Cardiac muscle cell (in vitro differentiated cells and primary cell): ENCODE data around the gene TCAIM. TPM values are rescaled to one million over a fixed set of nuclear protein-coding genes. Genes with fewer than 3 reads are reported as not detected.
"Not testable (repeated sequence)": the region's sequence is repeated elsewhere in the genome, so short reads cannot be mapped to it uniquely, and the experiment has no call there.

Experiments
- DNase-seq, 2 donors: peaks; one replicate each; pipeline versions ENCODE4 v3.0.0 to v3.0.0-alpha.2; 2010 to 2017; ENCODE audit warnings: low read depth in 1 of 2, low spot score in 1 of 2
- H3K27ac ChIP-seq: fragments of 200-600 bp; sonication (generic); 2 replicates; pipeline ENCODE4 v1.5.1; 2016
- H3K27me3 ChIP-seq: fragments of 200-600 bp; sonication (generic); 2 replicates; pipeline ENCODE4 v1.6.0; 2016; ENCODE audit warnings: control low read depth
- H3K36me3 ChIP-seq: fragments of 200-600 bp; sonication (generic); 2 replicates; pipeline ENCODE4 v1.5.1; 2016; ENCODE audit warnings: control low read depth
- H3K4me1 ChIP-seq: fragments of 200-600 bp; sonication (generic); 2 replicates; pipeline ENCODE4 v1.8.1; 2017; ENCODE audit warnings: low read depth, mild to moderate bottlenecking, mixed run types
- H3K4me3 ChIP-seq: fragments of 200-600 bp; sonication (generic); 2 replicates; pipeline ENCODE4 v1.5.1; 2016; ENCODE audit warnings: mild to moderate bottlenecking
- H3K9me3 ChIP-seq: fragments of 200-600 bp; sonication (generic); 2 replicates; pipeline ENCODE4 v1.5.1; 2017; ENCODE audit warnings: low read depth, mild to moderate bottlenecking, control low read depth
- polyA plus RNA-seq: library from polyadenylated mRNA; unstranded; fragments of >200 nt; fragmentation: Nextera tagmentation; extraction: Ambion mirVana; gene quantifications from 2 replicates; pipeline ENCODE4 v1.2.1, GENCODE V29; 2016
- total RNA-seq: library from RNA; depleted of rRNA; stranded (reverse); fragments of >200 nt; gene quantifications from 2 replicates; pipeline ENCODE4 v1.2.3, GENCODE V29; 2016
- TF ChIP-seq, protein P1 (sequence below): IDR thresholded peaks from 2 replicates; pipeline ENCODE4 v1.5.1; 2012; ENCODE audit warnings: low read depth, mild to moderate bottlenecking, low read length

TCAIM gene
- total and polyA plus RNA-seq, 2 experiments from 2014 or later, result 10.8 to 15.5 TPM

- H3K4me1 ChIP-seq, result peaks cover 6% of the 10 kb centered on the region
- peak overlapping the region; percentile 95 for H3K27ac ChIP-seq
- peak overlapping the region; percentile 48 for H3K4me3 ChIP-seq
- no peak for DNase-seq
- no peaks in the 10 kb centered on the region for H3K9me3 ChIP-seq
- TF ChIP-seq, protein P1, sequence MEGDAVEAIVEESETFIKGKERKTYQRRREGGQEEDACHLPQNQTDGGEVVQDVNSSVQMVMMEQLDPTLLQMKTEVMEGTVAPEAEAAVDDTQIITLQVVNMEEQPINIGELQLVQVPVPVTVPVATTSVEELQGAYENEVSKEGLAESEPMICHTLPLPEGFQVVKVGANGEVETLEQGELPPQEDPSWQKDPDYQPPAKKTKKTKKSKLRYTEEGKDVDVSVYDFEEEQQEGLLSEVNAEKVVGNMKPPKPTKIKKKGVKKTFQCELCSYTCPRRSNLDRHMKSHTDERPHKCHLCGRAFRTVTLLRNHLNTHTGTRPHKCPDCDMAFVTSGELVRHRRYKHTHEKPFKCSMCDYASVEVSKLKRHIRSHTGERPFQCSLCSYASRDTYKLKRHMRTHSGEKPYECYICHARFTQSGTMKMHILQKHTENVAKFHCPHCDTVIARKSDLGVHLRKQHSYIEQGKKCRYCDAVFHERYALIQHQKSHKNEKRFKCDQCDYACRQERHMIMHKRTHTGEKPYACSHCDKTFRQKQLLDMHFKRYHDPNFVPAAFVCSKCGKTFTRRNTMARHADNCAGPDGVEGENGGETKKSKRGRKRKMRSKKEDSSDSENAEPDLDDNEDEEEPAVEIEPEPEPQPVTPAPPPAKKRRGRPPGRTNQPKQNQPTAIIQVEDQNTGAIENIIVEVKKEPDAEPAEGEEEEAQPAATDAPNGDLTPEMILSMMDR, result no peak
- H3K36me3 ChIP-seq, result no peaks in the 10 kb centered on the region
- H3K27me3 ChIP-seq, result no peaks in the 10 kb centered on the region
Observed at GRCh38 chr3:44338828-44339127, 212 bp downstream of the TCAIM start.

- Histone ChIP-seq H3K27ac (peak overlapping the region; percentile 95), H3K4me3 (peak overlapping the region; percentile 48), H3K36me3 (no peaks in the 10 kb centered on the region), H3K9me3 (no peaks in the 10 kb centered on the region), H3K4me1 (peaks cover 6% of the 10 kb centered on the region), H3K27me3 (no peaks in the 10 kb centered on the region)
- DNase-seq, result peak in 1 of 2 donors; percentile 11
- TF ChIP-seq, protein P1, result no peak
Observed at GRCh38 chr3:44339181-44340057, 853 bp downstream of the TCAIM start.

DNA sequence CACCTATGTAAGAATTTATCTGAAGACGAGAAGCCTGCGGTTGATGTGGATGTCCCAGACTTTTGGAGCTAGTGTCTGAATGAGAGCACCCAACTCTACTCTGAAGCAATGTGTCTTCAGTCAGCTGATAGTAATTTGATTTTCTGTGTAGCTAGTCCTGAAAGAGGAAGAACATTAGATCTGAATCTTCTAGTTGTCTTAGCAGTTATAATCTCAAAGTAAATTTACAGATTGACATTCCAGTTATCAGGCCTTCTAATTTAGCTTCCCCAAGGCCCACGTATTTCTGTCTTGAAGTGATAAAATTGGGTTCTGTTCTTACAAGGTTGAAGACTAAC, 1.5 kb downstream of the TCAIM start:
- H3K4me3 ChIP-seq, result peak overlapping the region; percentile 48
- DNase-seq, result no peak
- H3K36me3 ChIP-seq, result no peaks in the 10 kb centered on the region
- H3K9me3 ChIP-seq, result no peaks in the 10 kb centered on the region
- TF ChIP-seq, protein P1, result no peak
- H3K27ac ChIP-seq, result no peak overlapping the region
- peaks cover 6% of the 10 kb centered on the region for H3K4me1 ChIP-seq
- H3K27me3 ChIP-seq, result no peaks in the 10 kb centered on the region

- no peaks in the 10 kb centered on the region for H3K36me3 ChIP-seq
- H3K4me1 ChIP-seq, result peaks cover 6% of the 10 kb centered on the region
- no peak overlapping the region for H3K27ac ChIP-seq
- H3K4me3 ChIP-seq, result no peak overlapping the region
- TF ChIP-seq, protein P1, result no peak
- H3K9me3 ChIP-seq, result no peaks in the 10 kb centered on the region
- no peaks in the 10 kb centered on the region for H3K27me3 ChIP-seq
- DNase-seq, result peak in 1 of 2 donors; percentile 84
Observed at GRCh38 chr3:44342176-44342790, 3.7 kb downstream of the TCAIM start.

DNA sequence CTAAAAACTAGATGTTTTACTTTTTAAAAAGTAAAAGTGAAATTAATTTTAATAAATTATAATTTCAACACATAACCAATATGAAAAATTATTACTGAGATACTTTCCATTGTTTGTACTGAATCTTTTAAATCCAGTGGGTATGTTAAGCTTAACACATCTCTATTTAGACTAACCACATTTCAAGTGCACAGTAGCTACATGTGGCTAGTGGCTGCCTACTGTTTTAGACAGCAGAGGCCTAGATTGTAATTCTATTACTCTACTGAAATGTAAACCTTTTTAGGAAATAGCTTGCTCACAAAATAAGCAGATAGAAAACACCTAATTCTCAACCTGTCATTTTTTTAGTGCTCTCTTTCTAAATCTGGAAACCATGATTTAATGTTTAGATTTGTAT, 4.9 kb downstream of the TCAIM start:
- TF ChIP-seq, protein P1, result no peak
- Histone ChIP-seq H3K9me3 (no peaks in the 10 kb centered on the region), H3K4me1 (peaks cover 6% of the 10 kb centered on the region), H3K27me3 (no peaks in the 10 kb centered on the region), H3K27ac (no peak overlapping the region), H3K4me3 (no peak overlapping the region), H3K36me3 (no peaks in the 10 kb centered on the region)
- no peak for DNase-seq

DNA sequence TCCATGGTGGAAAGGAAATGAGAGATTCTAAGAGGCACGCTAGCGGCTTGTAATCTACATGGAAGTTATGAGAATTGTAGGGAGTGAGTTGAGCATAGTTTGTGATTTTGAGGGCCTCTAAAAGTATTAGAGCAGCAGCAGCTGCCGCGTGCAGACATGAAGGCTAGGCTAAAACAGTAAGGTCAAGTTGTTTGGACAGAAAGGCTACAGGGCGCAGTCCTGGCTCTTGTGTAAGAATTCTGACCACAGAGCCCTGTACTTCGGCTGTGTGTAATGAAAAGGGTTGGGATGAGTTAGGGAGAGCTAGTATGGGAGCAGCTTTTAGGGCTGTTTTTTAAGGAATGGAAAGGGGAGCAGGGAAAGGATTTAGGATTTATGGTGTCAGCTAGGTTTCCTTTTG, 8.0 kb downstream of the TCAIM start:
- H3K36me3 ChIP-seq, H3K4me3 ChIP-seq, H3K9me3 ChIP-seq, H3K27ac ChIP-seq, DNase-seq, H3K27me3 ChIP-seq, H3K4me1 ChIP-seq: not testable (repeated sequence)
